GM12878 (cell line): Measurements from ENCODE around the gene SUB1. TPM values are rescaled to one million over a fixed set of nuclear protein-coding genes. Genes with fewer than 3 reads are reported as not detected.

ENCODE experiments used
- ATAC-seq: fragments of 200-7000 bp; cut with Tn5 transposase; 3 replicates; pipeline ENCODE4 v1.9.1; 2020; ENCODE audit warnings: mild to moderate bottlenecking, moderate library complexity
- BruUV-seq: library from RNA; stranded (reverse); fragments of 400-500 nt; replicated peaks from 2 replicates; lab custom pipeline; 2021; lab: Mats Ljungman, UMichigan
- CTCF ChIA-PET: fragments of 300-600 bp; sonication (Branson Sonifier 250); formaldehyde crosslinking; extraction: SDS; loops from one replicate; lab custom pipeline; 2021; ENCODE audit warnings: inconsistent platforms; lab: Yijun Ruan, JAX
- POLR2A ChIA-PET: fragments of 350-600 bp; formaldehyde crosslinking; extraction: SDS; loops from one replicate; lab custom pipeline; 2021; ENCODE audit warnings: inconsistent platforms; lab: Charles Lee
- RAD21 ChIA-PET: fragments of 300-600 bp; sonication (Branson Sonifier 250); formaldehyde crosslinking; loops from one replicate; lab custom pipeline; 2023; ENCODE audit warnings: antibody characterized with exemption; ENCODE audit not compliant: unreplicated experiment; lab: Charles Lee
- SMC1A ChIA-PET: fragments of 300-600 bp; sonication (Branson Sonifier 250); formaldehyde crosslinking; loops from one replicate; lab custom pipeline; 2023; ENCODE audit not compliant: unreplicated experiment, uncharacterized antibody; lab: Charles Lee
- DNase-seq: peaks from one replicate; pipeline ENCODE4 v3.0.0-alpha.2; 2011; ENCODE audit warnings: low read depth, low spot score
- FAIRE-seq: peaks from 3 replicates; lab custom pipeline; 2011; peaks lifted over from hg19 to GRCh38; lab: Jason Lieb, UNC
- H2AFZ ChIP-seq: 2 replicates; pipeline ENCODE4 v1.6.0; 2011; ENCODE audit warnings: low read depth, low read length, control low read depth; ENCODE audit not compliant: control insufficient read depth
- H3K27ac ChIP-seq: 2 replicates; pipeline ENCODE4 v1.5.1; 2011; ENCODE audit warnings: control low read depth; ENCODE audit not compliant: control insufficient read depth, insufficient read depth
- H3K27me3 ChIP-seq, 2 experiments: replicated peaks in 1 of 2; 2 replicates each; pipeline versions ENCODE4 v1.6.0 to v1.6.1; 2011; ENCODE audit warnings: low read length in 1 of 2; ENCODE audit not compliant: control insufficient read depth in 2 of 2, insufficient read depth in 2 of 2
- H3K36me3 ChIP-seq, 2 experiments: 2 replicates each; pipeline ENCODE4 v1.5.1; 2011; ENCODE audit warnings: low read length in 1 of 2; ENCODE audit not compliant: control insufficient read depth in 2 of 2, insufficient read depth in 2 of 2
- H3K4me1 ChIP-seq: 2 replicates; pipeline ENCODE4 v1.6.1; 2011; ENCODE audit warnings: mild to moderate bottlenecking, low read length, moderate library complexity, mixed read lengths; ENCODE audit not compliant: control insufficient read depth, insufficient read depth
- H3K4me2 ChIP-seq: 2 replicates; pipeline ENCODE4 v1.6.0; 2011; ENCODE audit warnings: control low read depth; ENCODE audit not compliant: control insufficient read depth, insufficient read depth
- H3K4me3 ChIP-seq: fragments of 200-600 bp; sonication (generic); 2 replicates; pipeline ENCODE4 v1.5.1; 2016
- H3K79me2 ChIP-seq: 2 replicates; pipeline ENCODE4 v1.6.0; 2011; ENCODE audit warnings: low read length; ENCODE audit not compliant: control insufficient read depth, insufficient read depth
- H3K9ac ChIP-seq: 2 replicates; pipeline ENCODE4 v1.8.0; 2011; ENCODE audit warnings: low read length, control low read depth, mixed read lengths; ENCODE audit not compliant: control insufficient read depth, insufficient read depth
- H3K9me3 ChIP-seq: replicated peaks from 3 replicates; pipeline ENCODE4 v1.5.1; 2011; ENCODE audit warnings: mild to moderate bottlenecking, low read length; ENCODE audit not compliant: control insufficient read depth, insufficient read depth
- H4K20me1 ChIP-seq: 2 replicates; pipeline ENCODE4 v1.6.0; 2011; ENCODE audit not compliant: control insufficient read depth, insufficient read depth
- CREB1 ChIP-seq: IDR thresholded peaks from 2 replicates; pipeline ENCODE4 v1.6.1; 2012; ENCODE audit warnings: low read depth, mild to moderate bottlenecking, inconsistent platforms
- PBX3 ChIP-seq: IDR thresholded peaks from 2 replicates; pipeline ENCODE4 v1.6.1; 2011; ENCODE audit warnings: mild to moderate bottlenecking, low read depth, low read length, moderate library complexity; ENCODE audit not compliant: insufficient replicate concordance
- ZNF592 ChIP-seq: fragments of 450-650 bp; IDR thresholded peaks from 2 replicates; pipeline ENCODE4 v1.6.1; 2017; ENCODE audit warnings: mild to moderate bottlenecking, moderate library complexity
- WGBS: methylation state at CpG from one replicate; pipeline ENCODE4 v1.1.6; 2016; ENCODE audit warnings: low lambda C conversion rate; ENCODE audit not compliant: insufficient replicate concordance, insufficient coverage; ENCODE audit errors: missing lambda C conversion rate; 5-methylcytosine and 5-hydroxymethylcytosine counted together
- in situ Hi-C: fragments of 300-500 bp; cut with MboI; formaldehyde crosslinking; loops from 9 replicates; pipeline ENCODE4 v1.14.3; 2018; ENCODE audit warnings: mixed read lengths
- intact Hi-C: fragments of 100-400 bp; cut with micrococcal nuclease; formaldehyde crosslinking; loops from one replicate; pipeline ENCODE4 v1.14.2; 2022; ENCODE audit not compliant: unreplicated experiment
- polyA plus RNA-seq, 11 experiments: library from polyadenylated mRNA; depleted of rRNA in 4 of 11; unstranded in 6 of 11; stranded (reverse) in 5 of 11; fragments of >200 nt; fragmentation: Nextera tagmentation in 4 of 11; fragmentation: Illumina TruSeq in 1 of 11; extraction: Ambion mirVana in 4 of 11; extraction: Trizol in 1 of 11; gene quantifications; 1 replicate in 1 of 11; 2 replicates in 10 of 11; pipeline versions ENCODE4 v1.2.1 to v1.2.3, GENCODE V29; 2011 to 2016; ENCODE audit warnings: inconsistent platforms in 2 of 11, missing spikeins in 2 of 11, low read depth in 1 of 11
- total RNA-seq, 4 experiments: library from RNA; depleted of rRNA in 3 of 4; stranded (reverse); fragments of >200 nt in 3 of 4; fragmentation: Illumina TruSeq in 1 of 4; extraction: Trizol in 1 of 4; gene quantifications; 2 replicates each; pipeline versions ENCODE4 v1.2.1 to v1.2.3, GENCODE V29; 2013 to 2021
- TF ChIP-seq, protein P1 (sequence below): fragments of 450-650 bp; IDR thresholded peaks from 2 replicates; pipeline ENCODE4 v1.6.1; 2017; ENCODE audit warnings: borderline replicate concordance
- TF ChIP-seq, protein P2 (sequence below): fragments of 150-350 bp; IDR thresholded peaks from 2 replicates; pipeline ENCODE4 v1.6.1; 2016; ENCODE audit warnings: low read depth, low read length

SUB1 gene
- total and polyA plus RNA-seq, 10 of the 15 experiments (the other 5 are each of a cell fraction or from before 2014, with no cell fraction given): 468 to 2,785 (median 1,145) TPM

- no peaks in the 10 kb centered on the region for H4K20me1 ChIP-seq
- H2AFZ ChIP-seq: no peak overlapping the region
- DNase-seq (no peak), ATAC-seq (no peak), FAIRE-seq (no peak)
- H3K27ac ChIP-seq: no peak overlapping the region
- RAD21 ChIA-PET: no interaction called here
- intact Hi-C loops (no loop called here), in situ Hi-C loops (loop anchor here (10.0 kb wide), 1 partner anchor 384 kb away; no protein-coding TSS in a partner anchor)
- no peak overlapping the region for H3K4me3 ChIP-seq
- no peaks in the 10 kb centered on the region for H3K9me3 ChIP-seq
- CTCF ChIA-PET: interaction anchor here (2.2 kb wide), 1 partner anchor 129 kb away, joined by 16 read pairs; no protein-coding TSS in a partner anchor
- no peaks in the 10 kb centered on the region for H3K4me1 ChIP-seq
- no peaks in the 10 kb centered on the region for H3K27me3 ChIP-seq
- no TSS peak for BruUV-seq
- POLR2A ChIA-PET: no interaction called here
- SMC1A ChIA-PET: interaction anchor here (0.8 kb wide), 1 partner anchor 134 kb away, joined by 3 read pairs; no protein-coding TSS in a partner anchor
- no peaks in the 10 kb centered on the region for H3K36me3 ChIP-seq
- no peak overlapping the region for H3K4me2 ChIP-seq
- TF ChIP-seq, protein P1, sequence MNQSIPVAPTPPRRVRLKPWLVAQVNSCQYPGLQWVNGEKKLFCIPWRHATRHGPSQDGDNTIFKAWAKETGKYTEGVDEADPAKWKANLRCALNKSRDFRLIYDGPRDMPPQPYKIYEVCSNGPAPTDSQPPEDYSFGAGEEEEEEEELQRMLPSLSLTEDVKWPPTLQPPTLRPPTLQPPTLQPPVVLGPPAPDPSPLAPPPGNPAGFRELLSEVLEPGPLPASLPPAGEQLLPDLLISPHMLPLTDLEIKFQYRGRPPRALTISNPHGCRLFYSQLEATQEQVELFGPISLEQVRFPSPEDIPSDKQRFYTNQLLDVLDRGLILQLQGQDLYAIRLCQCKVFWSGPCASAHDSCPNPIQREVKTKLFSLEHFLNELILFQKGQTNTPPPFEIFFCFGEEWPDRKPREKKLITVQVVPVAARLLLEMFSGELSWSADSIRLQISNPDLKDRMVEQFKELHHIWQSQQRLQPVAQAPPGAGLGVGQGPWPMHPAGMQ: no peak
- TF ChIP-seq ZNF592: no peak
- TF ChIP-seq CREB1: no peak
- TF ChIP-seq, protein P2, sequence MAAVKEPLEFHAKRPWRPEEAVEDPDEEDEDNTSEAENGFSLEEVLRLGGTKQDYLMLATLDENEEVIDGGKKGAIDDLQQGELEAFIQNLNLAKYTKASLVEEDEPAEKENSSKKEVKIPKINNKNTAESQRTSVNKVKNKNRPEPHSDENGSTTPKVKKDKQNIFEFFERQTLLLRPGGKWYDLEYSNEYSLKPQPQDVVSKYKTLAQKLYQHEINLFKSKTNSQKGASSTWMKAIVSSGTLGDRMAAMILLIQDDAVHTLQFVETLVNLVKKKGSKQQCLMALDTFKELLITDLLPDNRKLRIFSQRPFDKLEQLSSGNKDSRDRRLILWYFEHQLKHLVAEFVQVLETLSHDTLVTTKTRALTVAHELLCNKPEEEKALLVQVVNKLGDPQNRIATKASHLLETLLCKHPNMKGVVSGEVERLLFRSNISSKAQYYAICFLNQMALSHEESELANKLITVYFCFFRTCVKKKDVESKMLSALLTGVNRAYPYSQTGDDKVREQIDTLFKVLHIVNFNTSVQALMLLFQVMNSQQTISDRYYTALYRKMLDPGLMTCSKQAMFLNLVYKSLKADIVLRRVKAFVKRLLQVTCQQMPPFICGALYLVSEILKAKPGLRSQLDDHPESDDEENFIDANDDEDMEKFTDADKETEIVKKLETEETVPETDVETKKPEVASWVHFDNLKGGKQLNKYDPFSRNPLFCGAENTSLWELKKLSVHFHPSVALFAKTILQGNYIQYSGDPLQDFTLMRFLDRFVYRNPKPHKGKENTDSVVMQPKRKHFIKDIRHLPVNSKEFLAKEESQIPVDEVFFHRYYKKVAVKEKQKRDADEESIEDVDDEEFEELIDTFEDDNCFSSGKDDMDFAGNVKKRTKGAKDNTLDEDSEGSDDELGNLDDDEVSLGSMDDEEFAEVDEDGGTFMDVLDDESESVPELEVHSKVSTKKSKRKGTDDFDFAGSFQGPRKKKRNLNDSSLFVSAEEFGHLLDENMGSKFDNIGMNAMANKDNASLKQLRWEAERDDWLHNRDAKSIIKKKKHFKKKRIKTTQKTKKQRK: no peak
- no peak for TF ChIP-seq PBX3
- no peaks in the 10 kb centered on the region for H3K79me2 ChIP-seq
- 33% methylated on average over 2 of the region's 2 CpGs for WGBS
- no peak overlapping the region for H3K9ac ChIP-seq
These were observed 33.6 kb downstream of the SUB1 start for GRCh38 chr5:32618962-32619361.
